GM20000 (cell line): ENCODE data around the gene PLB1.
A peak's percentile ranks its signal among the peaks of the same experiment; 100 is the strongest.

Experiments
- DNase-seq: peaks from one replicate; pipeline ENCODE4 v3.0.0; 2012; ENCODE audit warnings: low spot score
- TF ChIP-seq, protein P1 (sequence below): IDR thresholded peaks from 2 replicates; pipeline ENCODE4 v1.5.1; 2012; ENCODE audit warnings: mild to moderate bottlenecking, control low read depth; ENCODE audit errors: extremely low read depth, missing control alignments

Gene PLB1

DNA sequence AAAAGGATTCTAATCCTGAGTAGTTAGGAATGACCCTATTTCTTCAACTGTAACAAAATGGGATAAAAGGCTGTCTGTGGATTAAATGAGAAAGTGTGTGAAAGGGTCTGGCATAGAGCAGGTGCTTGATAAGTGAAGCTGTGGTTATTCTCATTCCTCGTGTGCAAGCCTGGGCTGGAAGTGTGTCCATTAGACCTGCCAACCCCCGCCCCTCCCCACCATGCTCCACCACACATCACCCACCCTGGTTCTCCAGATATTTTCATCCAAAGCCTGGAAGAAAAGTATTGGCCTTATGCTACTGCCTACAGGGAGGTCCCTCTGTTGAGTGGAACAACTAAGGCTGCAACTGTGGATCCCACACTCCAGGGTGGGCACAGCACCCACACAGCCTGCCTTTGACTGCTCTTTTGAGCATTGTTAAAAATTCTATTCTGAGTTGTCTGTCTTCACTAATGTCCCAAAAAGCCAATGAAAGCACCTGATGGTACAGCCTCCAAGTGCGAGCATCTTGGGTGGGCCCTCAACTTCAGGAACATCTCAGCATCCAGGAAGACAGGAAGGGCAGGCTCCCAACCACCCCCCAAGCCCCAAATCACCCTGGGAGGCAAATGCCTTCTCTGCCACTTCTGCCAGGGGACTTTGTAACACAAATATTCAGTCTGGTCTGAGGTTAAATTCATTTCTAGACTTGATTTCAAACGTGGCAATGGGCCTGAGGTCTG, 153.0 kb downstream of the PLB1 start:
- no peak for DNase-seq
- TF ChIP-seq, protein P1, sequence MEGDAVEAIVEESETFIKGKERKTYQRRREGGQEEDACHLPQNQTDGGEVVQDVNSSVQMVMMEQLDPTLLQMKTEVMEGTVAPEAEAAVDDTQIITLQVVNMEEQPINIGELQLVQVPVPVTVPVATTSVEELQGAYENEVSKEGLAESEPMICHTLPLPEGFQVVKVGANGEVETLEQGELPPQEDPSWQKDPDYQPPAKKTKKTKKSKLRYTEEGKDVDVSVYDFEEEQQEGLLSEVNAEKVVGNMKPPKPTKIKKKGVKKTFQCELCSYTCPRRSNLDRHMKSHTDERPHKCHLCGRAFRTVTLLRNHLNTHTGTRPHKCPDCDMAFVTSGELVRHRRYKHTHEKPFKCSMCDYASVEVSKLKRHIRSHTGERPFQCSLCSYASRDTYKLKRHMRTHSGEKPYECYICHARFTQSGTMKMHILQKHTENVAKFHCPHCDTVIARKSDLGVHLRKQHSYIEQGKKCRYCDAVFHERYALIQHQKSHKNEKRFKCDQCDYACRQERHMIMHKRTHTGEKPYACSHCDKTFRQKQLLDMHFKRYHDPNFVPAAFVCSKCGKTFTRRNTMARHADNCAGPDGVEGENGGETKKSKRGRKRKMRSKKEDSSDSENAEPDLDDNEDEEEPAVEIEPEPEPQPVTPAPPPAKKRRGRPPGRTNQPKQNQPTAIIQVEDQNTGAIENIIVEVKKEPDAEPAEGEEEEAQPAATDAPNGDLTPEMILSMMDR: no peak

DNA sequence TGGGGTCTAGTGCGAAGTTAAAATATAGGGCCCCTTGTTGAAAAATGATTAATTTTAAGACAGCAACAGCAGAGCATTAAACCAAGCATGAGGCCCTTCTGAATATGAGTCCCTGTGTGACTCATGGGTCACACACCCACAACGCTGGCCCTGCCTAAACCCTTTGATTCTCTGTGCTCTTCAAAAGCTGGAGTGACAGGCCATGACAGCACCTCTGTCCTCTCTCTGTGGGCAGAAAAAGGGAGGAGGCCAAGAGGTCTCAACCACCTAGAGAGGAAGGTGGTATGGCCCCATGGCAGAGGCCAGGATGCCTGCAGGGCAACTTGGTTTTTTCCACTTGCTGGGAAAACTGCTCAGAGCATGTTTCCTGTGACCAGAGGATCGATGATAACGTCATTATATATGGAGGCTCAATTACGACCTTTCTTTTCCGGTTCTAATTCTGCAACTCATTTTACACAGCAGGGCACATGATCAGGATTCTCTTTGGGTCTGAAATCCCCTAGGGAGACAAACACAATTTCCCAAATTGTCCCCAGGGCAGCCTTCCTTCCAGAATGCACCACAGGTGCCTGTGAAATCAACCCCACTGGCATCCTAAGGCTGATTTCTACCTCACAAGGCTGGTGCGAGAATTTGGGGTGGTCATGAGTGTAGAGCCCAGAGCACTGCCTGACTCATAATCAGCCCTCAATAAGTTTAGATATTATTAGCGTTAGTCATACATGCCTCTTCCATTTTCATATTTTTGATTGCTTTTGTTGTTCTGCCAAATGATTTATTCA, 153.8 kb downstream of the PLB1 start:
- DNase-seq: peak; percentile 36
- TF ChIP-seq, protein P1: no peak

DNA sequence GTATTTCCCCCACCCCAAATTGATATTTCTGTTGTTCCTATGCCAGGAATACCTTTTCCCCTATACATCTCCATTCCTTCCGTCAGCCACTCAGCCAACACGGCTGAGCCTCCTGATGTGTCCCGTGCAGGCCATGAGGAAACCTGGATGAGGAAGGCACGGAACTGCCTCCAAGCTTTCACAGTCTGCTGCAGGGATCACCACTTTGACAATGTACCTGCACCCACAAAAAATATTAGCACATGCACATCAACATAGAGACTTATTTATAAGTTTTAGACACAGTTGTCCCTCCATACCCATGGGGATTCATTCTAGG, 154.4 kb downstream of the PLB1 start:
- TF ChIP-seq, protein P1: no peak
- no peak for DNase-seq

DNA sequence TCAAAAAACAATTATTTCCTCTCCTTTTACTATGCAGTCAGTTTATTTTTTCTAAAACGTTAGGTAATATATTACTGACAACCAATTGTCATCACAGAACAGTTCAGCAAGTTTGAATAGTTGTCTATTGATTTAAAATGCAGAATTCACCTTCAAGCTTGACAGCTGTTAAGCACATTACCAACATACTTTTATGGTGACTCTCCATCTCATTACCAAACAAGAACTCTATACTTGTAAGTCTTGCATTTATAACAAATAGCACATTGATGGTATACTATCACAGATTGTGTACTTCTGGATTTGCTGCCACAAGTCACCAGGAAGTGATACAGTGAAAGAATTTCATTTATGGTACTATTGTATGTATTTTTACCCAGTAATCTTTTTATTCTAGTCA, 156.4 kb downstream of the PLB1 start:
- DNase-seq: no peak
- TF ChIP-seq, protein P1: no peak

DNA sequence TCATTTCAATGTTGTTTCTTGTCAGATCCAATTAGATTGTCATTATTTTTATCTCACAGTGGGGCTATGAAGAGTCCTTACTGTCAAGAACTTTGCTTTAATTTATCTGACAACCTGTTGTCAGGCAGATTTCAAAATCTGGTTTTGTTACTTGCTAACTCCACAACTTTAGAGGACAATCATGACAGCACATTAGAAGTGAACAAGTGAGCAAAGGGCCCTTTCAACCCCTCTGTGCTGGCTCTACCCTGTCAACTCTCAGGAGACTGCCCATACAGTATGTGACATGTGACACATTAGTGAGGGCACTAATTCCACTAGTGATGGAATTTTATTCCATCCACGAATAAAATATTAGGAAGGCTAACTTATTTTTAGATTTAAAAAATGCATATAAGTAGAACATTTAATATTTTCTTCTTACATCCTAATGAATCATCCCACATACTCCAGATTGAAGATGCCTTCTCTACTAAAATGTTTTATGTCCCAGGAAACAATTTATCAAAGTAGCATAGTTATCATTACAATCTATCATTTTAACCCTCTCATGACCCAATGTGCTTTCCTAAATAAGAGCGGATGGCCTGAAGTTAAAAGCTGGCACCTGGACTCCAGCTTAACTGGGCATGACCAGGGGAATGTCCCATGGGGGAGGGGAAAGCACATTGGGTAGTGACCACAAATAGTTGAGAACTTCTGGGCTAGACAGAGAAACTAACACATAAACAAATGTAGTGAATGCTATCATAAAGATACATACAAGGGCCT, 158.2 kb downstream of the PLB1 start:
- DNase-seq: no peak
- TF ChIP-seq, protein P1: no peak

DNA sequence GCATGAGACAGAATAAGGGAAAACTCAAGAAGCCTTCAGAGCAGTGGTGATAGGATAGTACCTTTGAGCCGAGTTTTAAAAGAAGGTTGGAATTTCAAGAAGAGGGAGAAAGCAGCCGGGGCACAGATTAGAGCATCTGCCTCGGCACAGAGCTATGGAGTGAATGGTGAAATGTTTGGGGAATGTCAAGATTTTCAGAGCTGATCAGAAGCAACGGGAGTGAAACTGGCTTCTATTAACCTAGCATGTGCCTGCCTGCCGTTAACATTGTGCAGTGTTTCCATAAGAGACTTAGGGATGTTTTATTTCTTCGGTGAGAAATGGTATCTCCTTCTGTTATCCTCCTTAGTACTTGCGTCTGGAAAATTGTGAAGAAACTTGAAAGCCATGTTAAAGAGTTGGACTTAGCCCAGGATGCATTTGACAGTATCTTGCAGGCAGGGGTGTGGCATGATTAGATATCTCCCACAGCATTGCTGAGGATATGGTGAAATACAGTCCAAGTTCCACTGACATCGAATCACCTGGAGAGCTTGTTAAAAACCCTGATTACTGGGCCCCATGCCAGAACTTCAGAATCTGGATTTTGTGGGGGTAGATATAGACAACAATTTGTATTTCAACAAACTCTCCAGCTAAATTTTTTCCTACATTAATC, 158.9 kb downstream of the PLB1 start:
- TF ChIP-seq, protein P1: no peak
- DNase-seq: no peak
